Sciatic nerve (tissue), 2 donors: ENCODE data around the gene PHLDA1. TPM values are rescaled to one million over a fixed set of nuclear protein-coding genes. Genes with fewer than 3 reads are reported as not detected.

Source experiments
- ATAC-seq: fragments of 200-7000 bp; cut with Tn5 transposase; one replicate; pipeline ENCODE4 v1.9.1; 2020; ENCODE audit warnings: mild to moderate bottlenecking, moderate library complexity
- DNase-seq: peaks from one replicate; pipeline ENCODE4 v3.0.0-alpha.2; 2020; ENCODE audit warnings: low spot score
- intact Hi-C: fragments of 100-400 bp; cut with DNase I; formaldehyde crosslinking; loops from one replicate; pipeline ENCODE4 v1.14.2; 2022
- total RNA-seq: library from RNA; stranded (reverse); fragmentation: NEBNext Ultra II Directional; extraction: Animal tissue kit (Norgen Biotek cat#: 25700); gene quantifications from one replicate; pipeline ENCODE4 v1.2.1, GENCODE V29; 2021
- donor health status: DM: no; HTN: no; CAD: no.
- donor health status: DM: no; HTN: no; CAD: no.

Gene PHLDA1
- total RNA-seq, 1 donor from 2014 or later, result 34.2 TPM

GRCh38 chr12:76024102-76024781 lies 7.3 kb downstream of the PHLDA1 start:
- ATAC-seq (no peak), DNase-seq (no peak)
- intact Hi-C loops, result no loop called here

- DNase-seq (no peak), ATAC-seq (no peak)
- intact Hi-C loops, result no loop called here
Measured at GRCh38 chr12:76023069-76023690, 8.4 kb downstream of the PHLDA1 start.

- intact Hi-C loops, result no loop called here
- DNase-seq, result no peak
- no peak for ATAC-seq
Measured at GRCh38 chr12:76022506-76022905, 9.1 kb downstream of the PHLDA1 start.

- no peak for DNase-seq
- intact Hi-C loops, result no loop called here
- peak; percentile 79 for ATAC-seq
Measured at GRCh38 chr12:76020731-76021672, 10.6 kb downstream of the PHLDA1 start.

GRCh38 chr12:76020281-76020680 lies 11.3 kb downstream of the PHLDA1 start:
- ATAC-seq (peak; percentile 56), DNase-seq (no peak)
- intact Hi-C loops, result no loop called here

GRCh38 chr12:76018672-76019071 lies 12.9 kb downstream of the PHLDA1 start:
- ATAC-seq (no peak), DNase-seq (no peak)
- intact Hi-C loops, result no loop called here

GRCh38 chr12:76018111-76018510 lies 13.5 kb downstream of the PHLDA1 start:
- ATAC-seq (no peak), DNase-seq (no peak)
- intact Hi-C loops, result no loop called here

GRCh38 chr12:76014007-76014406 lies 17.6 kb downstream of the PHLDA1 start:
- no peak for ATAC-seq
- intact Hi-C loops, result no loop called here

GRCh38 chr12:76013603-76014002 lies 18.0 kb downstream of the PHLDA1 start:
- ATAC-seq (no peak), DNase-seq (no peak)
- intact Hi-C loops, result no loop called here

More at GRCh38 chr12:76014007-76014406, 17.6 kb downstream of the PHLDA1 start:
- no peak for DNase-seq

- ATAC-seq (no peak), DNase-seq (no peak)
- intact Hi-C loops, result no loop called here
Measured at GRCh38 chr12:76012644-76013043, 18.9 kb downstream of the PHLDA1 start.

GRCh38 chr12:76010732-76011458 lies 20.7 kb downstream of the PHLDA1 start:
- intact Hi-C loops, result no loop called here
- no peak for DNase-seq

GRCh38 chr12:76008428-76008827 lies 23.1 kb downstream of the PHLDA1 start:
- ATAC-seq (no peak), DNase-seq (no peak)
- intact Hi-C loops, result no loop called here

More at GRCh38 chr12:76010732-76011458, 20.7 kb downstream of the PHLDA1 start:
- peak; percentile 30 for ATAC-seq

- no peak for ATAC-seq
- no peak for DNase-seq
- intact Hi-C loops, result no loop called here
Measured at GRCh38 chr12:76007640-76008039, 23.9 kb downstream of the PHLDA1 start.

- DNase-seq (no peak), ATAC-seq (no peak)
- intact Hi-C loops, result no loop called here
Measured at GRCh38 chr12:76006028-76006925, 25.3 kb downstream of the PHLDA1 start.

- DNase-seq (no peak), ATAC-seq (no peak)
- intact Hi-C loops, result no loop called here
Measured at GRCh38 chr12:76003355-76003638, 28.3 kb downstream of the PHLDA1 start.

GRCh38 chr12:76002598-76003354 lies 28.8 kb downstream of the PHLDA1 start:
- ATAC-seq (no peak), DNase-seq (no peak)
- intact Hi-C loops, result no loop called here

GRCh38 chr12:75998292-75999063 lies 33.1 kb downstream of the PHLDA1 start:
- intact Hi-C loops, result no loop called here
- no peak for DNase-seq
- no peak for ATAC-seq
